Activated T-helper 9 cell treated with anti-CD3 and anti-CD28 coated beads, Interleukin-2, amount 50 U/mL, for 16 hours (primary cell): ENCODE results near the gene GATAD2A.
"Not testable (repeated sequence)": the region's sequence is repeated elsewhere in the genome, so short reads cannot be mapped to it uniquely, and the experiment has no call there.

Experiments used
- DNase-seq: peaks from one replicate; pipeline ENCODE4 v3.0.0-alpha.2; 2020; ENCODE audit warnings: low read depth

Gene GATAD2A

DNA sequence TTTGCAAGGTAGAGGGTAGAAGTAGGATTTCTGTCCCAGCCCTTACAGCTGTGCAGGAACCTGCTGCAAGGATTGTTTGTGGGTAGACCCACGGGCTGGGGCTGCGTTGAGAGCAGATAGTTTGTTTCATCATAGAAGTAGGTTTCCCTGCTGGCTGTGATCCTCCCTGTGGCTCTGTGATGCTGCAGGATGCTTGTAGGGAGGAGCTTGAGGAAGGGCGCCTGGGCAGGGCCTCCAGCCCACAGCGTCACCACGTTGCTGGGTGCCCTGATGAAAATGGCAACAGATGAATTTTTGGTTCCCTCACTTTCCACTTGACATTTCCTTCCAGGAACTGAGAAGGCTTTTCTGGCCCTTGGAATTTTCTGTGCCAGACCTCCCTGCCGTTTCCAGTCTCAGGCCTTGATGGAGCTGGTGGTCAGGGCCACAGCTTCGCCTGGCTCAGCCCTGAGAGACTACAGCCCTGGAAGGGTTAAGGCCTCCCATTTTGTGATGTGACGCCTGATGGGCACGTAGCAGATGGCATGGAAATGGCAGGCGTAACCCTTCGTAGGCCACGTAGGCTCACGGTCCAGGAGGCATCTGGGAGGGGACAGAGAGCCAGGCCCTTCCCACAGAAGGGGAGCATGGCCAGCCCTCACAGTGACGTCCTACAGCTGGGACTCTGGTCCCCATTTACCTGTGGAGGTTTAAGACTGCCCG lies 42.2 kb downstream of the GATAD2A start:
- no peak for DNase-seq

- no peak for DNase-seq
These were observed 42.7 kb downstream of the GATAD2A start for GRCh38 chr19:19448238-19448544.

- DNase-seq: no peak
These were observed 46.2 kb downstream of the GATAD2A start for GRCh38 chr19:19451429-19452242.

DNA sequence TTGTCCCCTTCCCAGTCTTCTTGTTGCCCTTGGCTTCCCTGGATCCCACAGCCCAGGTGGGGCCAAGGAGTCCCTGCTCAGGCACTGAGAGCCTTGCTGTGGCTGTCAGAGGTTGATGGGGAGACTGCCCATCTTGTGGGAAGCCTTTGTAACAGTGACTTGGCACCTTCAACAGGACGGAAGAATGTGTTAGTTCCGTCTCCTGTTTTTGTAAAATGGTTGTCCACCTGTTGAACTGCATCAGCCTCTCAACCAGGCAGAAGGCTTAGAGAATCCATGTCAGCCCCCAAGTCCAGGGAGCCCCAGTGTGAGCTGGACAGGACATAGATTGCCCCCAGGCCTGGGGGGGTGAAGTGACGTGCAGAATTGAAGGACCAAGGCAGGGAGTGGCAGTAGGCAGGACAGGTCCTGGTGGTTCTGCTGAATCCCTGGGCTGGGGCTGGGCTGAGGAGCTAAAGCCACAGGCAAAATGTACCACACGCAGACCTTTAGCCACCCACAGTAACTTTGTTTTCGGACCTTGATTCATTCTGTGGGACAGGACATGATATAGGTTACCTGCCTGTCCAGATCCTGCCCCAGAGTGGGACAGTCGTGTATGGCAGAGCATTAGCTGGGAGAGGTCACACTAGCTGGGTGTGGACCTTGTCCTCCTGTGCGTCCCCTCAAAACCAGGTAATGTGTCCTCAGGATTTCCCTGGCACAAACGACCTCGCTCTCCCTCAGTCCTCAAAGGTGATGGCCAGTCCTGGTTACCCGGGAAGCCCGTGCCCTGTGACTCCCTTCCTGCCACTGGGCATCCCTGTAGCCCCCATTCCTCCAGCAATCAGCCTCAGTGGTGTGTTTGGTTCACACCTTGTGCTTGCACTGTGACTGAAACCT lies 47.0 kb downstream of the GATAD2A start:
- no peak for DNase-seq

DNA sequence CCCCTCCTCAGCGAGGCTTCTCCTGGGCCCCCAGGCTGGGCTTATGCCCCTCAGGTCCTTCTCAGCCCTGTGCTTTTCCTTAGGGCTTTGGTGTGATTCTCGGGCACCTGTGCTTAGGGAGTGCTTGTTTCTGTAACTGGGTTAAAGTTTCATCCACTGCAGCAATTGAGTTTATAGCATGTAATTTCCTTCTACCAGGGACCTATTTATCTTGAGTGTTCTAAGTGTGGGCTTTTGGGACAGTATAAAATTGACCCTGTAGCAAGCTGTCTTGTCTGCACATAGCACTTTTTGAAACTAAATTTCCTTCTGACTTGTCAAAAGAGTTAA lies 47.6 kb downstream of the GATAD2A start:
- no peak for DNase-seq

GRCh38 chr19:19455166-19455919 lies 49.9 kb downstream of the GATAD2A start:
- DNase-seq: not testable (repeated sequence)

DNA sequence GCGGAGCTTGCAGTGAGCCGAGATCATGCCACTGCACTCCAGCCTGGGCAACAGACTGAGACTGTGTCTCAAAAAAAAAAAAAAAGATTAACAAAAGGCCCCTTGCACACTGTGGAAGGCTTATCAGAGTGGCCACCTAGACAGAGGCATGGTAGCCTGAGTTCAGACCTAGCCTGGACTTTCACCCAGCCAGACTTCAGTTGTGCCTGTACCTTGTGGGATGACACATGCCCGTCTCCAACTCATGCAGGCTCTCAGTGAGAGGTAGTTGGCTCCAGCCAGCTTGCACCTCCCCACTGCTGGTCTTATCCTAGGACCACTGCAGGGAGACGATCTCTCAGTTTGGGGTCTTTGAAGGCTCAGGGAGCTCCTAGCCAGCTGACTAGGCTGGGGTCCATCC lies 52.2 kb downstream of the GATAD2A start:
- no peak for DNase-seq

DNA sequence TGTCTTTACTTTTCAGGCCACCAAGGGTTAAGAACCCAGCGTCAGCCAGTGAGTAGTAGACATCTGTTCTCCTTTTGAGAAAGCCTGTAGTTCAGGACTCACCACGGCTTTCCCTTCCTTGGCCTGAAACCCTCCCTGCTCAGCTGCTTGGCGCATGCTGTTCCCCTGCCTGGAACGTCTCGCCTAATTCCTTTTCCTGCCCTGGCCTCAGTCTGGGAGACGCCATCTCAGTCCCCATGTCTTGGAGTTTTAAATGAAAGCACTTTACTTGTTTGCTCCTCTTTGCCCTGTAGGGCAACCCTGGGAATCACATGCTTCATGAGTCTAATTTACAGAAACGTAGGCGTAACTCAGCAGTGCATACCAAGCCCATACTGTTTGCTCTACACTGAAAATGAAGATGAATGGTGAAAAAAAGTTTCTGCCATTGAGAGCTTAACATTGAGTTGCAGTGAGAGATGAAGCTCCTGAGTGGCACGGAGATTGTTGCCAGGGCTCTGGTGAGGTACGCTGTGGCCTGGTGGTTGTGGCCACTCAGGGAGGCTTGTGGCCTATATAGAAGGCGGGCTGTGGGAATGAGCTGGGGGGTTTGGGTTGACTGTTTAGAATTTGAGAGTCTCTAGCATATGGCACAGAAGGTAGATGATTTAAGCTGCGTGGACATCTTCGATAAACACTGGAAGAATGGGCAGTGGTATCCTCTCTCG lies 52.8 kb downstream of the GATAD2A start:
- no peak for DNase-seq

GRCh38 chr19:19459073-19459472 lies 53.6 kb downstream of the GATAD2A start:
- DNase-seq: no peak

DNA sequence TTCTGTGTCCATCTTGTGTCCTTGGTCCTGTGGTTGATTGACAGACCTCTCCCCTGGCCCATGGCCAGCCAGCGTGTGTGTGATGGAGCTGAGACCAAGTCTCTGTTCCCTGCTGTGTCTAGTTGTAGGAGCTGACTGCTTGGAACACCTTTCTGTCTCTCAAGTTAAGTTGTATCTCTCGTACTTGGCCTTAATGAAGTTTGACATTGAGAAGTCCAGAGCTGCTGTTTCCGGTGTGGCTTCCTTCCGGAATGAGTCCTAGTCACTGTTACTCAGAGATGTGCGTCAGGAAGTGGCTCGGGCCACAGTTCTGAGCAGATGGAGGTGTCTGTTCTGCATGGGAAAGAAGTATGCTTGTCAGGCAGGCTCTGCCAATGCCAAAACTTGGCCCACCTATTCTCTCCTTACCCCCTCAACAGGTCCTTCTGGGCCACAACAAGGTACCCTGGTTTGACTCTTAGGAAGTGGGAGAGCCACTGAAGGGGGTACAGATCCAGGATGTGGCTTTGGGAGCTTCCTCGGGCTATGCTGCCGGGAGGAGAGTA lies 54.3 kb downstream of the GATAD2A start:
- peak; percentile 45 for DNase-seq

DNA sequence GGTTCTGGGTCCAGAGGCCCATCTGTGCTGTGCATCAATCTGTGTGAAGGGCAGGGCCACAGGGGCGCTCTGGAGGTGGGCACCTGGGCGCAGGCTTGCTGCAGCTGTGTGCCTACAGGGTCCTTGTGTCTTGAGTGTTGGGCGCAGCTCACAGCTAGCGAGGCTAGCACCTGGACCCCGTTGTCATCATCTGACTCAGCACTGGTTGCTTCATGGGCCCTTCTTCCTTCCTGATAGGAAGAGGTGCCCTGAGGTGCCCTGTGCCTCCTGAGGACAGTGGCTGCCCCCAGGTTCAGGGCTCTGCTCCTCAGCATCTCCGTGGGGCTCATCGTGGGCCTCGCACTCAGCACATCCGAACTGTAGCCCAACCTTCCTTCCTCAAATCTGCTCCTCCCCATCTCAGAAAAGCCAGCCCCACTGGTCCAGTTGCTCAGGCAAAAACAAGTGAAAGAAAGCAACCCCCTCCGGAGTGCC lies 54.8 kb downstream of the GATAD2A start:
- DNase-seq: no peak

- peak; percentile 49 for DNase-seq
These were observed 55.3 kb downstream of the GATAD2A start for GRCh38 chr19:19460761-19461265.

GRCh38 chr19:19461306-19461670 lies 55.8 kb downstream of the GATAD2A start:
- DNase-seq: no peak

- no peak for DNase-seq
These were observed 56.5 kb downstream of the GATAD2A start for GRCh38 chr19:19461671-19462622.

GRCh38 chr19:19463348-19464117 lies 58.1 kb downstream of the GATAD2A start:
- no peak for DNase-seq

- DNase-seq: no peak
These were observed 59.0 kb downstream of the GATAD2A start for GRCh38 chr19:19464339-19465098.

DNA sequence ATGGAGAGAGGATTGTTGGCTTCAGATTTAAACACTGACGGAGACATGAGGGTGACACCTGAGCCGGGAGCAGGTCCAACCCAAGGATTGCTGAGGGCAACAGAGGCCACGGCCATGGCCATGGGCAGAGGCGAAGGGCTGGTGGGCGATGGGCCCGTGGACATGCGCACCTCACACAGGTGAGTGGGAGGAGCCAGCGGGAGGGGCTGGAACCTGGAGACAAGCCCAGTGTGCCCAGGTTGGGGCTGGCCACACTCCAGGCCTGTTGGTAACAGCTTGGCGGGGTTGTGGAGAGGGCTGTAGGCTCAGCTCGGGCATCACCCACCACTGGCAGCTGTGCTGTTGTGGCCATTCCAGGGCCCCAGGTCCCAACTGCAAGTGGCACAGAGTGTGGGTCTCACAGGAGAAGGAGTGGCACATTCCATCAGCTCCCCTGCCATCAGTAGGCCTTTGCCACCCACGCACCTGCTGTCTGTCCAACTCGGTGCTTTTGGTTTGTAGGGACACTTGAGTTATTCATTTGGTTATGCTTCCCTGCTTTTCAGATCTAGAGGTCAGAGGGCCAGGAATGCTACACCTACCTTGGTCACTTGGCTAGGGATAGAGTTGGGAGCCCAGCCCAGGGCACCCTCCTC lies 60.1 kb downstream of the GATAD2A start:
- DNase-seq: no peak

DNA sequence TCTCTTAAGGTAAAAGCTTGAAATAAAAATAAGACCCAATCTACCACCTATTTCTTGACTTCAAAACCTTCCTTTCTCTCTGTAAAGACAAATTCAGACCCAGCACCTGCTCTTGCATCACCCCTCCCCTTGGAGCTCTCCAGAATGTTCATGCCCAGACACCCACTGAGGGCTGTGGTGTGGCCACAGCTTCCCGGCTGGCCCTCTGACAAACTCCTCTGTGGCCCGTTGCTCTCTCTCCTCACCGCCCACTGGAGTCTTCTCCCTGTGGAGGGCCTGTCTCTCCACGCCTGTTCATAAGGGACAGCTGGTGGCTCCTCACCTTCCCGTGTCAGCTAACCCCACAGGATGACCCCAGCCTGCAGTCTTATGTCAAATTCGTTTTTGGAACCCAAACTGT lies 60.7 kb downstream of the GATAD2A start:
- no peak for DNase-seq
